H9 (cell line): ENCODE results near the gene SEMA6A. TPM values are rescaled to one million over a fixed set of nuclear protein-coding genes. Genes with fewer than 3 reads are reported as not detected.

Experiments
- DNase-seq: peaks from one replicate; pipeline ENCODE4 v3.0.0-alpha.2; 2017
- H2AFZ ChIP-seq: one replicate; pipeline ENCODE4 v1.6.1; 2013; ENCODE audit warnings: mild to moderate bottlenecking, low read length, control low read depth, moderate library complexity
- H2AK5ac ChIP-seq: 2 replicates; pipeline ENCODE4 v1.6.1; 2013; ENCODE audit warnings: low read length, control low read depth, mixed read lengths; ENCODE audit not compliant: insufficient read length
- H2BK120ac ChIP-seq: one replicate; pipeline ENCODE4 v1.6.1; 2013; ENCODE audit warnings: low read depth, mild to moderate bottlenecking, low read length, control low read depth, inconsistent platforms; ENCODE audit not compliant: poor library complexity, severe bottlenecking
- H2BK12ac ChIP-seq: 2 replicates; pipeline ENCODE4 v1.6.1; 2013; ENCODE audit warnings: low read length, control low read depth, mixed read lengths, low read depth; ENCODE audit not compliant: insufficient read length
- H2BK15ac ChIP-seq: 2 replicates; pipeline ENCODE4 v1.6.1; 2013; ENCODE audit warnings: low read depth, low read length, control low read depth
- H2BK20ac ChIP-seq: one replicate; pipeline ENCODE4 v1.6.1; 2013; ENCODE audit warnings: low read depth, mild to moderate bottlenecking, low read length, control low read depth, inconsistent platforms; ENCODE audit not compliant: poor library complexity, severe bottlenecking
- H2BK5ac ChIP-seq: 2 replicates; pipeline ENCODE4 v1.6.1; 2013; ENCODE audit warnings: low read length, control low read depth, mixed read lengths; ENCODE audit not compliant: insufficient read length
- H3K14ac ChIP-seq: 2 replicates; pipeline ENCODE4 v1.6.1; 2013; ENCODE audit warnings: low read length, control low read depth; ENCODE audit not compliant: insufficient read depth
- H3K18ac ChIP-seq: 2 replicates; pipeline ENCODE4 v1.6.1; 2013; ENCODE audit warnings: low read depth, mild to moderate bottlenecking, mixed read lengths, low read length, control low read depth; ENCODE audit not compliant: insufficient read length
- H3K23ac ChIP-seq: 2 replicates; pipeline ENCODE4 v1.6.1; 2013; ENCODE audit warnings: low read length, control low read depth, mixed read lengths, low read depth; ENCODE audit not compliant: insufficient read length
- H3K23me2 ChIP-seq: 2 replicates; pipeline ENCODE4 v1.6.1; 2013; ENCODE audit warnings: low read depth, mild to moderate bottlenecking, mixed read lengths, low read length, control low read depth; ENCODE audit not compliant: insufficient read length, poor library complexity, severe bottlenecking
- H3K27ac ChIP-seq: 2 replicates; pipeline ENCODE4 v1.5.1; 2013; ENCODE audit warnings: low read length, control low read depth, mixed read lengths, low read depth; ENCODE audit not compliant: insufficient read length
- H3K27me3 ChIP-seq: 2 replicates; pipeline ENCODE4 v1.6.1; 2013; ENCODE audit warnings: low read length, control low read depth, inconsistent platforms; ENCODE audit not compliant: insufficient read depth
- H3K4ac ChIP-seq: 2 replicates; pipeline ENCODE4 v1.6.1; 2013; ENCODE audit warnings: low read depth, mild to moderate bottlenecking, control low read depth, inconsistent platforms, low read length, moderate library complexity
- H3K4me1 ChIP-seq: 2 replicates; pipeline ENCODE4 v1.6.1; 2013; ENCODE audit warnings: low read length, control low read depth, inconsistent platforms; ENCODE audit not compliant: insufficient read depth
- H3K4me2 ChIP-seq: 2 replicates; pipeline ENCODE4 v1.6.1; 2013; ENCODE audit warnings: low read length, control low read depth, mixed read lengths; ENCODE audit not compliant: insufficient read length, insufficient read depth
- H3K56ac ChIP-seq: 2 replicates; pipeline ENCODE4 v1.6.1; 2013; ENCODE audit warnings: low read depth, mild to moderate bottlenecking, mixed read lengths, low read length, control low read depth; ENCODE audit not compliant: insufficient read length
- H3K79me1 ChIP-seq: 2 replicates; pipeline ENCODE4 v1.6.1; 2013; ENCODE audit warnings: low read depth, mild to moderate bottlenecking, moderate library complexity, low read length, control low read depth, inconsistent platforms; ENCODE audit not compliant: insufficient read depth, poor library complexity, severe bottlenecking
- H3K79me2 ChIP-seq: 2 replicates; pipeline ENCODE4 v1.6.1; 2013; ENCODE audit warnings: low read length, control low read depth, inconsistent platforms; ENCODE audit not compliant: insufficient read depth
- H3K9ac ChIP-seq: 2 replicates; pipeline ENCODE4 v1.6.1; 2013; ENCODE audit warnings: low read length, control low read depth, mixed read lengths; ENCODE audit not compliant: insufficient read length; ENCODE audit errors: extremely low read depth
- H3K9me3 ChIP-seq: one replicate; pipeline ENCODE4 v1.6.1; 2013; ENCODE audit warnings: low read depth, low read length, inconsistent platforms; ENCODE audit not compliant: control insufficient read depth
- H3T11ph ChIP-seq: one replicate; pipeline ENCODE4 v1.6.1; 2013; ENCODE audit warnings: mild to moderate bottlenecking, low read length, control low read depth, inconsistent platforms
- H4K20me1 ChIP-seq: one replicate; pipeline ENCODE4 v1.6.1; 2013; ENCODE audit not compliant: control insufficient read depth, insufficient read length, insufficient read depth
- H4K5ac ChIP-seq: 2 replicates; pipeline ENCODE4 v1.6.1; 2013; ENCODE audit warnings: low read depth, mild to moderate bottlenecking, mixed read lengths, low read length, control low read depth; ENCODE audit not compliant: insufficient read length
- H4K8ac ChIP-seq: replicated peaks from 2 replicates; pipeline ENCODE4 v1.6.1; 2013; ENCODE audit warnings: low read length, control low read depth, mixed read lengths, low read depth; ENCODE audit not compliant: insufficient read length
- H4K91ac ChIP-seq: 2 replicates; pipeline ENCODE4 v1.6.1; 2013; ENCODE audit warnings: low read depth, mild to moderate bottlenecking, moderate library complexity, mixed read lengths, low read length, control low read depth; ENCODE audit not compliant: insufficient read length
- H3K27ac Mint-ChIP-seq, 3 experiments: 2 replicates in 2 of 3; 3 replicates in 1 of 3; pipeline ENCODE4 v1.8.0; 2020 to 2021; ENCODE audit warnings: mixed read lengths in 3 of 3, mild to moderate bottlenecking in 1 of 3, moderate library complexity in 1 of 3
- H3K27me3 Mint-ChIP-seq: 2 replicates; pipeline ENCODE4 v1.8.0; 2021; ENCODE audit warnings: low read depth, mild to moderate bottlenecking, moderate library complexity, mixed read lengths
- H3K36me3 Mint-ChIP-seq, 3 experiments: 2 replicates in 2 of 3; 3 replicates in 1 of 3; pipeline ENCODE4 v1.8.0; 2020 to 2021; ENCODE audit warnings: low read depth in 3 of 3, mixed read lengths in 3 of 3; ENCODE audit not compliant: insufficient read depth in 1 of 3
- H3K4me1 Mint-ChIP-seq, 2 experiments: 2 replicates each; pipeline ENCODE4 v1.8.0; 2020; ENCODE audit warnings: mixed read lengths in 2 of 2
- H3K4me3 Mint-ChIP-seq, 2 experiments: 2 replicates in 1 of 2; 3 replicates in 1 of 2; pipeline ENCODE4 v1.8.0; 2020 to 2021; ENCODE audit warnings: mild to moderate bottlenecking in 2 of 2, mixed read lengths in 2 of 2, moderate library complexity in 1 of 2
- H3K9me3 Mint-ChIP-seq, 2 experiments: 2 replicates in 1 of 2; 3 replicates in 1 of 2; pipeline ENCODE4 v1.8.0; 2020; ENCODE audit warnings: mild to moderate bottlenecking in 2 of 2, mixed read lengths in 2 of 2, moderate library complexity in 1 of 2
- WGBS: extraction: QIAGEN DNeasy Blood & Tissue Kit; methylation state at CpG from one replicate; pipeline ENCODE4 v1.1.7; 2013; ENCODE audit warnings: missing lambda C conversion rate, low lambda C conversion rate, mixed read lengths; ENCODE audit not compliant: insufficient read length; ENCODE audit errors: extremely low coverage; 5-methylcytosine and 5-hydroxymethylcytosine counted together
- total RNA-seq: library from RNA; stranded (reverse); gene quantifications from 2 replicates; pipeline ENCODE4 v1.2.1, GENCODE V29; 2021
- TF ChIP-seq, protein P1 (sequence below): fragments of 200-600 bp; sonication (generic); conservative IDR thresholded peaks from 3 replicates; pipeline ENCODE4 v1.8.0; 2021; ENCODE audit warnings: antibody characterized with exemption, mild to moderate bottlenecking

The SEMA6A gene
- total RNA-seq, 1 experiment from 2014 or later, result 354 TPM

DNA sequence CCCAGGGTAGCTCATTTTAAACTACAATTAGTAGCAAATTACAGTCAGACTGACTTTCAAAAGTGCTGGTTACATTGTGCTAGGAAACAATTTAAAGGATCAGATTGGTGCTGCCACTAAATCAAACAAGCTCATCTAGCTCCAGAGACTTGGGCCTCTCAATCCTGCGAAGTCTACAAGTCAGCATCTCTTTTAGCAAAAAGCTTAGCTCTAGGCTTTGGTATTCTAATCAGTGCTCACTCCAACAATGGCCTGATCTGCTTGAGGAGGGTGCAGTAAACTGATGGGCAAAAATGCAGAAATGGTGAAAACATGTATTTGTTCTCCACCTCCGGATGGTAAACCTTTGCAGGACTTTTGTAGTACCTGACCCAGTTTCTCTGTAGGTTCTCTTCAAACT, 47.0 kb upstream of the SEMA6A start:
- H2BK12ac ChIP-seq, result no peak overlapping the region
- H3K18ac ChIP-seq, result no peak overlapping the region
- H3K23me2 ChIP-seq, result no peaks in the 10 kb centered on the region
- peaks cover 25 to 28% of the 10 kb centered on the region in 2 experiments for H3K4me1 Mint-ChIP-seq
- H4K5ac ChIP-seq, result no peak overlapping the region
- no peaks in the 10 kb centered on the region for H3K9me3 ChIP-seq
- H3K79me1 ChIP-seq, result no peaks in the 10 kb centered on the region
- H3K9me3 Mint-ChIP-seq, result no peaks in the 10 kb centered on the region
- H3K27ac Mint-ChIP-seq, result 0 out of 7 replicates have a peak overlapping the region, but pooled peaks of 1 of the 3 experiments have one; percentile 40
- no peak overlapping the region for H2BK20ac ChIP-seq
- no peaks in the 10 kb centered on the region for H4K20me1 ChIP-seq
- no peaks in the 10 kb centered on the region for H3K27me3 ChIP-seq
- H3K36me3 Mint-ChIP-seq, result no peaks in the 10 kb centered on the region; a peak in 1 of 7 replicates
- no peak for DNase-seq
- no peak overlapping the region for H3K23ac ChIP-seq
- H3K79me2 ChIP-seq, result no peaks in the 10 kb centered on the region
- H3K4ac ChIP-seq, result no peak overlapping the region
- no peak overlapping the region for H3K4me2 ChIP-seq
- no peak overlapping the region for H3K14ac ChIP-seq
- H3K4me1 ChIP-seq, result no peaks in the 10 kb centered on the region; the same call in 1 of the 2 replicates
- H3K56ac ChIP-seq, result no peak overlapping the region
- no peak overlapping the region for H2BK15ac ChIP-seq
- no peak overlapping the region for H4K8ac ChIP-seq
- H2AK5ac ChIP-seq, result no peak overlapping the region
- no peak overlapping the region for H3K9ac ChIP-seq
- H4K91ac ChIP-seq, result no peak overlapping the region
- no peak overlapping the region for H3K4me3 Mint-ChIP-seq
- H2BK120ac ChIP-seq, result no peak overlapping the region
- H2AFZ ChIP-seq, result no peak overlapping the region
- no CpG with 5 or more reads among the region's 2 CpGs for WGBS
- H3K27ac ChIP-seq, result no peak overlapping the region
- TF ChIP-seq, protein P1, sequence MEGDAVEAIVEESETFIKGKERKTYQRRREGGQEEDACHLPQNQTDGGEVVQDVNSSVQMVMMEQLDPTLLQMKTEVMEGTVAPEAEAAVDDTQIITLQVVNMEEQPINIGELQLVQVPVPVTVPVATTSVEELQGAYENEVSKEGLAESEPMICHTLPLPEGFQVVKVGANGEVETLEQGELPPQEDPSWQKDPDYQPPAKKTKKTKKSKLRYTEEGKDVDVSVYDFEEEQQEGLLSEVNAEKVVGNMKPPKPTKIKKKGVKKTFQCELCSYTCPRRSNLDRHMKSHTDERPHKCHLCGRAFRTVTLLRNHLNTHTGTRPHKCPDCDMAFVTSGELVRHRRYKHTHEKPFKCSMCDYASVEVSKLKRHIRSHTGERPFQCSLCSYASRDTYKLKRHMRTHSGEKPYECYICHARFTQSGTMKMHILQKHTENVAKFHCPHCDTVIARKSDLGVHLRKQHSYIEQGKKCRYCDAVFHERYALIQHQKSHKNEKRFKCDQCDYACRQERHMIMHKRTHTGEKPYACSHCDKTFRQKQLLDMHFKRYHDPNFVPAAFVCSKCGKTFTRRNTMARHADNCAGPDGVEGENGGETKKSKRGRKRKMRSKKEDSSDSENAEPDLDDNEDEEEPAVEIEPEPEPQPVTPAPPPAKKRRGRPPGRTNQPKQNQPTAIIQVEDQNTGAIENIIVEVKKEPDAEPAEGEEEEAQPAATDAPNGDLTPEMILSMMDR, result no peak
- H3K27me3 Mint-ChIP-seq, result no peaks in the 10 kb centered on the region; the same call in 1 of the 2 replicates
- H3T11ph ChIP-seq, result no peak overlapping the region
- no peak overlapping the region for H2BK5ac ChIP-seq
